HG03108 (cell line): ENCODE data around the gene DOCK2.
"Not testable (repeated sequence)": the region's sequence is repeated elsewhere in the genome, so short reads cannot be mapped to it uniquely, and the experiment has no call there.

Source experiments
- ATAC-seq: cut with Tn5 transposase; IDR thresholded peaks from one replicate; pipeline ENCODE4 v1.9.1; 2021; ENCODE audit warnings: moderate library complexity; ENCODE audit not compliant: unreplicated experiment

The DOCK2 gene

GRCh38 chr5:169637085-169637548 lies at the start of gene DOCK2:
DOCK2 (plus strand) TSS chr5:169637275; CDS start chr5:169637327, 52 bp downstream.
- ATAC-seq = peak; percentile 93

GRCh38 chr5:169590602-169591001 lies 46.5 kb upstream of the DOCK2 start:
- no peak for ATAC-seq

DNA sequence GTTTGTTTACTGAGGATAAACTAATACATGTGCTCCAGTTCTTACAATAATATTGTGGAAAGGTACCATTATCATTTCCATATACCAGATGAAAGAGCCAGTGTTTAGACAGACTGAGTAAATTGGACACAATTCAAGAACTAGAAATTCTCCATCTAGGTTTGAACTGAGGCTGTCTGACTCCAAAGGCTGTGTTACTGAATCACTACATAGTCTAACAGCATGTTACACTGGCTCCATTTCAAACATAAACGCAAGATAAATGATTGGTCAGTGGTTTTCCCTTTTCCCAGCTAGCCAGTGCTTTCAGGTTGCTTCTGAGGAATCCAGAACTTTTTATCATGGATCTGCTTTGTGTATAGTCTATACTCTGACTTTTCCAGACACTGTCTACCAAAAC lies 45.4 kb upstream of the DOCK2 start:
- ATAC-seq = no peak

DNA sequence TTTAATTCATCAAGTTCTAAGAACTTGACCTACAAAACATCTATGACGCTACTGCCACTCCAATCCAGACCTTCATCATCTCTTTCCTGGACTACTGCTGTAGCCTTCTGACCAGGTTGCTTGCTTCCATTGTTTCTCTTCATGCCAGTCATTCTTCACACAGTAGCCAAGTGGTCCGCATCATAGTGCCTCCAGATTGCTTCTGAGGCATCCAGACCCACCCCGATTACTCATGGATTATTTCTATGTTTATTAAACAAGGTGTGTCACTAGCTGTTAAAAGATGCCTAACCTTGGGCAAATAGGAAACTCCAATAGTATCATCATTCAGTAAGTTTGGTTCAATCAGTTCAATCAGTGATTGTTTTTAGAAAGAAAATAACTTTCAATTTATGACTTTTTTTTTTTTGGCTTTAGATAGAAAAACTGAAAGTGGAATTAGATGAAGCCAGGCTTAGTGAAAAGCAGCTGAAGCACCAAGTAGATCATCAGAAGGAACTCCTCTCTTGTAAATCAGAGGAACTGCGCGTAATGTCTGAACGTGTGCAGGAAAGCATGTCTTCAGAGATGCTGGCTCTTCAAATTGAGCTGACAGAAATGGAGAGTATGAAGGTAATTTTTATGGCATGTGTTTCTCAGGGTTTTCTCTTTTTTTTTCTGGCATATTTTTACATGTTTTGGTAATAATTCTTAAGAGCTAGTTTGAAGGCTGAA lies 44.0 kb upstream of the DOCK2 start:
- ATAC-seq = no peak

DNA sequence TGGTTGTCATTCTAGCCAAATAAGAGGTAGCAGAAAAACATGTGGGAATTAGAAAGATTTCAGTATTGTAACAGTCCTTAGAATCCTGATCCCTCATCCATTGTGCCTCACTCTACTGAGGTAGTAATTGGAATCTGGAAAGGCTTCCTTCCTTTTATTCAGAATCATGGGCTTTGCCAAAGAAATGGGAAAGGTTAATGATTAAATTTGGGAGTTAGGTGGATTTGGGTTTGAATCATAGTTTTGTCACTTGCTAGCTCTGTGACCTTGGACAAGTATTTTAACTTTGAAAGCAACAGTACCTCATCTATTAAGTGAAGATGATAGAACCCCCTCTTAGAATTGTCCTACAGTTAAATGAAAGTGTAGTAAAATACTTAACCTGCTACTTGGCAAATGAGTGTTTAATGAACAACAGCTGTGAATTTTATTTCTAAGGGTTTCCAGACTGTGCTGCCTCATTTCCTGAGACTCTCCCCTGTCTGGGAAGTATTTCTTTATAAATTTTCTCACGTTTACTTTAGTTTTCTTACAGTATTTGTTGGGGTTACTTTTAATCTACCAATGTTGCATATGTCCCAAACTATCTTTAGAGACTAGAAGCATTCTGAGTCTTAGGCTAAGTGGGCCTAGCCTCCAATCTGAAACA lies 41.8 kb upstream of the DOCK2 start:
- no peak for ATAC-seq

- no peak for ATAC-seq
Observed at GRCh38 chr5:169599451-169599850, 37.6 kb upstream of the DOCK2 start.

DNA sequence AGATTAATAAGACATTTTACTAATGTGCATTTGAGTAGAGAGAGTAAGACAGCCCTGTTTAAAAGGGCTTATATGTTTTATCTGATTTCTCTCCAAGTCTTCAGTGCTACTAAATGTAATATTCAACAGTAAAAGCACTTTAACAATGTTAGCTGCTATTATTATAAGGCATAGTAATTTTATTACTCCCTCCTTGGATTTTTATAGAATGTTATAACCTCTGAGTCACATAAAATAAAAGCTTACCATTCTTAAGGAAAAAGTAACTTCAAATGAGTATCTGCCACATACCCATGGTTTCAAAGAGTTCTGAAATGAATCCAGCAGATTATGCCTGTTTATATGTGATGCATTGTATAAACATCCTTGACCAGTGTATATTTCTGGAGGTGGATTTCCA lies 34.5 kb upstream of the DOCK2 start:
- ATAC-seq = no peak

GRCh38 chr5:169606279-169606678 lies 30.8 kb upstream of the DOCK2 start:
- no peak for ATAC-seq

GRCh38 chr5:169607882-169608281 lies 29.2 kb upstream of the DOCK2 start:
- ATAC-seq = no peak

DNA sequence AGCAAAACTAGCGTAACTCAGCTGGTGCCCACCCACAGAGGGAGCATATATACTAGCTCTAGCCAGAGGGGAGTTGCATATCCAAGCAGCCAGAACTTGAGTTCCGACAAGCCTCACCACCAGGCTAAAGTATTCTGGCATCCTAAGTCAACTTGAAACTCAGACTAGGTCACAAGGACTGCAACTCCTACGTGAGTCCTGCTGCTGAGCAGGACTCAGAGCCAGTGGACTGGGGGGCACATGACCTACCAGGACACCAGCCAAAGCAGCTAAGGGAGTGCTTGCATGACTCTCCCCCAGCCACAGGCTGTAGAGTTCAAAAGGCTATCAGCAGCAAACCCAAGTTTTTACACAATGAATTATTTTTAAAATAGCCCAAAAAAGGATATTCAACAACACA lies 27.4 kb upstream of the DOCK2 start:
- peak; percentile 87 for ATAC-seq

- no peak for ATAC-seq
Observed at GRCh38 chr5:169610606-169611005, 26.5 kb upstream of the DOCK2 start.

DNA sequence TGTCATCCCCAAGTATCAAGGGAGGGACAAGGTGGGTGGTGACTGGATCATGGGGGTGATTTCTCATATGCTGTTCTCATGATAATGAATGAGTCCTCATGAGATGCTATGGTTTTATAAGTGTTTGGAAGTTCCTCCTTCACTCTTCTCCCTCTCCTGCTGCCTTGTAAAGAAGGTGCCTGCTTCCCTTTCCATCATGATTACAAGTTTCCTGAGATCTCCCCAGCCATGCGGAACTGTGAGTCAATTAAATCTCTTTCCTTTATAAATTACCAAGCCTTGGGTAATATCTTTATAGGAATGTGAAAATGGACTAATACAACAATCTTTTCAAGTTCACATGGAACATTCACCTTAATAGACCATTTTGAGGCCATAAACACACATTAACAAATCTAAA lies 21.5 kb upstream of the DOCK2 start:
- ATAC-seq = no peak

DNA sequence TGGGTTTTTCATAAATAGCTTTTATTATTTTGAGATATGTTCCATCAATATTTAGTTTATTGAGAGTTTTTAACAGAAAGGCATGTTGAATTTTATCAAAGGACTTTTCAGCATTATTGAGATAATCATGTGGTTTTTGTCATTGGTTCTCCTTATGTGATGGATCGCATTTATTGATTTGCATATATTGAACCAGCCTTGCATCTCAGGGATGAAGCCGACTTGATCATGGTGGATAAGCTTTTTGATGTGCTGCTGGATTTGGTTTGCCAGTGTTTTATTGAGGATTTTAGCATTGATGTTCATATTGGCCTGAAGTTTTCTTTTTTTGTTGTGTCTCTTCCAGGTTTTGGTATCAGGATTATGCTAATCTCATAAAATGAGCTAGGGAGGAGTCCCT lies 12.8 kb upstream of the DOCK2 start:
- not testable (repeated sequence) for ATAC-seq

DNA sequence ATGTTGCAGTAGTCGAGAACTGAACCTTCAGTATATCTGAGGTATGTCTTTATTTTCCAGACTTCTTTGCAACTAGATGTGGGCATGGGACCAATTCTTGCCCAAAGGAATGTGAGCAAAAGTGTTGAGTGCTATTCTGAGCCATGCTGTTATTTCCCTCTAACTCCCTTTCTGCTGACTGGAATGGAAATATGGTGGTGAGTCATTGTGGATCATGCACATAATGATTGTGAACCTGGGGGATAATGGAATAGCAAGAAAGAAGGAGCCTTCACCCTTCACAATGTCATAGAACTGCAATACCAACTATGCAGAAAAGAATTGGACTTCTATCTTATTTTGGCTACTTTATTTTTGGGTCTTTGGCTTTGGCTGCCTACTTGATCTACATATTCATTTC lies 10.3 kb upstream of the DOCK2 start:
- no peak for ATAC-seq

DNA sequence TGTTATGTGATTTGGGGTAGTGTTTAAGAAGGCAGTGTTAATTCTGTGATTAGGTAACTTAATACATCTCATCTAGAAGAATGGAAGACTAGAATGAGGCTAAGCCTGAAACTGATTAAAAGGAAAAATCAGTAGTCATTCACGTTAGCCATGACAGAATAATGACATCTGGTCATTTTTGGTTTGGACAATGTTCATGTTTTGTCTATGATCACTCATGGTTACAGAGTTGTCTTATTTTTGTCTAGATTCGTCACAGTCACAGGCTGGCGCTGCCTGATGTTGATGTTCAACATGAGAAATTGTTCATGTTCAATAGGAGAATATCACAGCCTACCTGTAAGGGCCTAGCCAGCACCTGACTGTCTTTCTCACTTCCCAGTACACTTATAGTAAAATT lies 9.5 kb upstream of the DOCK2 start:
- ATAC-seq = no peak

- ATAC-seq = no peak
Observed at GRCh38 chr5:169628892-169629291, 8.2 kb upstream of the DOCK2 start.

DNA sequence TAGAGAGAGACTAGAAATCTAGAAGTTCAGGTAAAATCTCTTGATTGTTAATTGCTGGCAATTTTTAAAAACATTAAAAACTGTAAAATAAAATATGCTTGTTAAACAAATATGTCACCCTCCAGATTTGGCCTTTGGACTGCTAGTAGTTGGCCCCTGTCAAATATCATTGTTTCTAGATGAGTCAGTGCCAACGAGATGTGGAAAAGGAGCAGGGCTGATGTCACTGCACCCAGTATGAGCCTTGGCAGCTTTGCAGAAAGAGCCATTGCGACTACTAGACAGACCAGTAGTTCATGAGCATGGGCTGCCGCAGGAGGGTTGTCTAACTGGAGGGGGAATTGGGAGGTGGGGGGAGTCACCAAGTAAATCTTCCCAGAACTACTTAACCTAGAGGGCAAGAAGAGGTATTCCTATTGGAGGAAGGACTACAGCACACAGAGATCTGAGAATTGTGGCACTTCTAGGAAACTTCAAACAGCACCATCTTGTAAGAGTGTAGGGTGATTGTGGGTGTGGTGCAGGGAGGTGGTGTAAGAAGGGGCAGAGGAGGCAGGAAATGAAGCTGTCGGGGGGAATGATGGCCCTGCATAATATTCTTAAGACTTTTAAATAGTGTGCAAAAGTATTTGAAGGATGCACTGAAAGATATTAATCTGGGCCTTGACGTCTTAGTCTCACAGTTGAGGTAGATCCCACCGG lies 7.1 kb upstream of the DOCK2 start:
- no peak for ATAC-seq

GRCh38 chr5:169631360-169631759 lies 5.7 kb upstream of the DOCK2 start:
- ATAC-seq = no peak

- ATAC-seq = no peak
Observed at GRCh38 chr5:169632946-169633345, 4.1 kb upstream of the DOCK2 start.

DNA sequence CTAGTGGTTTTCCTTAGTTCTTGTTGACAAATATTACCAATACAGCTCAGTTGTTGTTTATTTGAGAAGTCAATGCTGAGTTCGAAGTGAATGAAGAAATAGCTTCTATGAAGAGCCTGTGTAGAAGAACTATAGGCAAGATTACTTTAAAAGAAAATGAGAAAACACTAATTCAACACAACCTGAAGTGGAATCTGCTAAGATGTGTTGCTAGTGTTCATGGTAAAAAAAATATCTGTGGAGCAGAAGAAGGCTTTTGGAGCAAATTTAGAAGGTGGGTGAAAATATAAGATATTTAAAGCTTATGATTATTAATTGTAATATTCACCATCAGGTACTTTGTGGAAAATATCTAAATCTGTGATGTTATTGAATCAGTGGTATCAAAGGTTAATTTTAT lies 2.5 kb upstream of the DOCK2 start:
- no peak for ATAC-seq

DNA sequence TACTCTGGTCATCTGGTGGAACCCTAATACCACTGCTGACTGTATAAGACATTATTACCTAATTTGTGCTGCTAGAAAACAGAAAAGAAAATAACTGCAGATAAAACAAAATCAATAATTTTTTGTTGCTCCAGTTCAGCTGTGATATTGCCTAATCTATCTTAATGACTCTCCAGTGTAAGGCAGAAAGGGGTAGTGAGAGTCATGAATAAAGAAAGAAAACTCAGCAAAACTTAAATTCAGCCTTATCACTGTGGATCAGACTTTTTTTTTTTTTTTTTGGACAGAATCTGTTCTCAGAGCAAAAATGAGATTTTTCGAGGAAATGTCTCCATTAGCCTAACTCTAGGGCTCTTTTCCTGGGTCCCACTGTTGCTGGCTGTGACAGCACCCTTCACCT lies 1.1 kb upstream of the DOCK2 start:
- ATAC-seq = no peak

- ATAC-seq = no peak
Observed at GRCh38 chr5:169636477-169637084, 494 bp upstream of the DOCK2 start.
